A549 (cell line): ENCODE measurements around the gene RNF167. TPM values are rescaled to one million over a fixed set of nuclear protein-coding genes. Genes with fewer than 3 reads are reported as not detected.

Experiments used
- ATAC-seq, 2 experiments: fragments of 200-7000 bp in 1 of 2; fragments of >200 bp in 1 of 2; cut with Nextera tagmentation in 1 of 2; cut with Tn5 transposase in 1 of 2; 3 replicates each; pipeline versions ENCODE4 v1.8.0 to v1.9.1; 2018 to 2020; ENCODE audit warnings: mild to moderate bottlenecking in 1 of 2, moderate library complexity in 1 of 2
- CTCF ChIA-PET: fragments of 300-600 bp; sonication (Branson Sonifier 250); formaldehyde crosslinking; extraction: SDS; loops from one replicate; lab custom pipeline; 2021; ENCODE audit warnings: antibody characterized with exemption, inconsistent platforms; lab: Yijun Ruan, JAX
- POLR2A ChIA-PET: fragments of 350-600 bp; formaldehyde crosslinking; extraction: SDS; loops from one replicate; lab custom pipeline; 2021; ENCODE audit warnings: antibody characterized with exemption, inconsistent platforms; lab: Yijun Ruan, JAX
- DNase-seq, 2 experiments: peaks; one replicate each; pipeline versions ENCODE4 v3.0.0 to v3.0.0-alpha.2; 2011 to 2016; ENCODE audit warnings: low read depth in 1 of 2, low spot score in 1 of 2
- FAIRE-seq: peaks from 2 replicates; lab custom pipeline; 2011; peaks lifted over from hg19 to GRCh38; lab: Jason Lieb, UNC
- H3K27ac ChIP-seq, 2 experiments: fragments of >200 bp; sonication (Bioruptor Twin); formaldehyde crosslinking; 3 replicates each; pipeline ENCODE4 v1.5.1; 2016 to 2017
- H3K4me1 ChIP-seq: fragments of >200 bp; sonication (Bioruptor Twin); formaldehyde crosslinking; 3 replicates; pipeline ENCODE4 v1.6.1; 2016
- H3K4me2 ChIP-seq: fragments of >200 bp; sonication (Bioruptor Twin); formaldehyde crosslinking; 3 replicates; pipeline ENCODE4 v1.6.1; 2016
- H3K4me3 ChIP-seq: fragments of >200 bp; sonication (Bioruptor Twin); formaldehyde crosslinking; 3 replicates; pipeline ENCODE4 v1.5.1; 2016
- H3K9me3 ChIP-seq: fragments of >200 bp; sonication (Bioruptor Twin); formaldehyde crosslinking; 3 replicates; pipeline ENCODE4 v1.6.1; 2016
- BCL3 ChIP-seq: fragments of >200 bp; sonication (Bioruptor Twin); formaldehyde crosslinking; IDR thresholded peaks from 3 replicates; pipeline ENCODE4 v1.6.1; 2016
- CBX2 ChIP-seq: fragments of 200-600 bp; sonication (generic); IDR thresholded peaks from 2 replicates; pipeline ENCODE4 v1.6.1; 2016; ENCODE audit warnings: low read depth, mild to moderate bottlenecking, borderline replicate concordance
- CBX8 ChIP-seq: fragments of 200-600 bp; sonication (generic); IDR thresholded peaks from 2 replicates; pipeline ENCODE4 v1.6.1; 2016
- CHD4 ChIP-seq: fragments of 200-600 bp; sonication (generic); IDR thresholded peaks from 2 replicates; pipeline ENCODE4 v1.6.1; 2016; ENCODE audit warnings: antibody characterized with exemption, mild to moderate bottlenecking, borderline replicate concordance
- CTCF ChIP-seq: fragments of >200 bp; sonication (Bioruptor Twin); formaldehyde crosslinking; IDR thresholded peaks from 3 replicates; pipeline ENCODE4 v1.5.1; 2016
- EHMT2 ChIP-seq: fragments of 200-600 bp; sonication (generic); IDR thresholded peaks from 2 replicates; pipeline ENCODE4 v1.6.1; 2016; ENCODE audit warnings: antibody characterized with exemption, low read depth, mild to moderate bottlenecking, moderate library complexity
- EP300 ChIP-seq, 2 experiments: fragments of >200 bp; sonication (Bioruptor Twin); formaldehyde crosslinking; IDR thresholded peaks; 2 replicates in 1 of 2; 3 replicates in 1 of 2; pipeline ENCODE4 v1.6.1; 2016 to 2017
- HEYL ChIP-seq: fragments of 250-450 bp; sonication (Bioruptor Pico); IDR thresholded peaks from 2 replicates; pipeline ENCODE4 v1.8.0; 2021; ENCODE audit warnings: mild to moderate bottlenecking, moderate library complexity
- MAFK ChIP-seq: fragments of 450-650 bp; IDR thresholded peaks from 2 replicates; pipeline ENCODE4 v1.6.1; 2014; ENCODE audit not compliant: partially characterized antibody
- MAX ChIP-seq: IDR thresholded peaks from 2 replicates; pipeline ENCODE4 v1.6.1; 2012
- NFE2L2 ChIP-seq: fragments of 150-350 bp; conservative IDR thresholded peaks from 2 replicates; pipeline ENCODE4 v1.6.1; 2014; ENCODE audit warnings: low read length
- NPAS2 ChIP-seq: fragments of 250-450 bp; sonication (Bioruptor Pico); IDR thresholded peaks from 2 replicates; pipeline ENCODE4 v1.8.0; 2022; ENCODE audit warnings: mild to moderate bottlenecking, moderate library complexity, borderline replicate concordance
- NR3C1 ChIP-seq: fragments of >200 bp; sonication (Bioruptor Twin); formaldehyde crosslinking; IDR thresholded peaks from 3 replicates; pipeline ENCODE4 v1.6.1; 2017
- RCOR1 ChIP-seq: fragments of 150-350 bp; IDR thresholded peaks from 2 replicates; pipeline ENCODE4 v1.6.1; 2014; ENCODE audit warnings: antibody characterized with exemption, low read length, low read depth
- RNF2 ChIP-seq: fragments of 200-600 bp; sonication (generic); IDR thresholded peaks from 2 replicates; pipeline ENCODE4 v1.6.1; 2016; ENCODE audit warnings: low read depth, mild to moderate bottlenecking, antibody characterized with exemption, moderate library complexity, borderline replicate concordance
- TP53 ChIP-seq: fragments of 250-450 bp; sonication (Bioruptor Pico); IDR thresholded peaks from 2 replicates; pipeline ENCODE4 v1.5.0; 2021; ENCODE audit warnings: mild to moderate bottlenecking, moderate library complexity
- ZSCAN20 ChIP-seq: fragments of 250-450 bp; sonication (Bioruptor Pico); IDR thresholded peaks from 2 replicates; pipeline ENCODE4 v1.8.0; 2022; ENCODE audit warnings: mild to moderate bottlenecking, moderate library complexity
- WGBS: methylation state at CpG from one replicate; pipeline ENCODE4 v1.1.6; 2017; ENCODE audit errors: missing lambda C conversion rate; 5-methylcytosine and 5-hydroxymethylcytosine counted together
- polyA plus RNA-seq, 4 experiments: library from polyadenylated mRNA; depleted of rRNA in 3 of 4; stranded (reverse); fragments of >200 nt; fragmentation: RNase III in 1 of 4; extraction: RNeasy Plus Mini Kit Qiagen cat#74134 plus additional on column Dnase treatment in 1 of 4; gene quantifications; 2 replicates in 3 of 4; 3 replicates in 1 of 4; pipeline ENCODE4 v1.2.3, GENCODE V29; 2011 to 2017
- TF ChIP-seq, protein P1 (sequence below): fragments of 450-650 bp; IDR thresholded peaks from 2 replicates; pipeline ENCODE4 v1.6.1; 2014; ENCODE audit warnings: antibody characterized with exemption

The RNF167 gene
- polyA plus RNA-seq, 2 of the 4 experiments (the other 2 are of a cell fraction): 86.4 to 98.7 TPM

- TF ChIP-seq CTCF (no peak), NFE2L2 (no peak), TP53 (CRISPR knock-in tag) (no peak)
- TF ChIP-seq, all 56 proteins: peak for 0
Observed at GRCh38 chr17:4898351-4898750, 41.7 kb upstream of the RNF167 start (continued).

GRCh38 chr17:4898927-4899326 is 41.1 kb upstream of the RNF167 start:
- no peak overlapping the region for H3K27ac ChIP-seq
- H3K4me3 ChIP-seq: no peak overlapping the region
- H3K4me1 ChIP-seq: 0 out of 3 replicates have a peak, but pooled peaks cover 5% of the 10 kb centered on the region
- no peak overlapping the region for H3K4me2 ChIP-seq
- TF ChIP-seq HEYL (CRISPR knock-in tag): no peak
- CTCF ChIA-PET: interaction anchor here (0.6 to 8.2 kb wide), 10 partner anchors 9 to 332 kb away, joined by 3 to 83 read pairs (median 6); partner anchors contain the start of genes ARRB2 and VMO1
- no peaks in the 10 kb centered on the region for H3K9me3 ChIP-seq
- FAIRE-seq: no peak
- 91% methylated on average over 21 of the region's 34 CpGs for WGBS
- DNase-seq: no peak
- POLR2A ChIA-PET: interaction anchor here (1.5 kb wide), 1 partner anchor 103 kb away, joined by 4 read pairs; the partner anchor contains the start of gene PSMB6
- no peak for ATAC-seq

- POLR2A ChIA-PET: interaction anchor here (1.5 to 1.9 kb wide), 2 partner anchors 104 to 110 kb away, joined by 4 to 6 read pairs; partner anchors contain the start of gene PSMB6
- no peak within 1 kb of the TSS for H3K27ac ChIP-seq
- WGBS: 94% methylated on average over 57 of the region's 60 CpGs
- FAIRE-seq (no peak), ATAC-seq (no peak), DNase-seq (no peak)
- TF ChIP-seq CBX8 (no peak), TP53 (CRISPR knock-in tag) (no peak), NPAS2 (CRISPR knock-in tag) (no peak), EP300 (IDR thresholded peaks at IDR 0.05) (no peak), CBX2 (no peak), BCL3 (no peak), NR3C1 (no peak), RNF2 (no peak), CHD4 (no peak), ZSCAN20 (no peak), EHMT2 (no peak), MAFK (no peak), HEYL (CRISPR knock-in tag) (no peak), RCOR1 (no peak), MAX (no peak)
- TF ChIP-seq, protein P1, sequence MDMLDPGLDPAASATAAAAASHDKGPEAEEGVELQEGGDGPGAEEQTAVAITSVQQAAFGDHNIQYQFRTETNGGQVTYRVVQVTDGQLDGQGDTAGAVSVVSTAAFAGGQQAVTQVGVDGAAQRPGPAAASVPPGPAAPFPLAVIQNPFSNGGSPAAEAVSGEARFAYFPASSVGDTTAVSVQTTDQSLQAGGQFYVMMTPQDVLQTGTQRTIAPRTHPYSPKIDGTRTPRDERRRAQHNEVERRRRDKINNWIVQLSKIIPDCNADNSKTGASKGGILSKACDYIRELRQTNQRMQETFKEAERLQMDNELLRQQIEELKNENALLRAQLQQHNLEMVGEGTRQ: no peak
- 0 out of 3 replicates have a peak, but pooled peaks cover 5% of the 10 kb centered on the region for H3K4me1 ChIP-seq
- H3K4me2 ChIP-seq: no peak within 1 kb of the TSS
- CTCF ChIA-PET: interaction anchor here (0.6 to 8.2 kb wide), 15 partner anchors 9 to 333 kb away, joined by 3 to 83 read pairs (median 4); partner anchors contain the start of genes ARRB2, GLTPD2, RNF167 and SLC25A11
- no peak within 1 kb of the TSS for H3K4me3 ChIP-seq
- H3K9me3 ChIP-seq: no peaks in the 10 kb centered on the region
Observed at GRCh38 chr17:4899341-4900230, 40.5 kb upstream of the RNF167 start, which contains the start of gene C17orf107. C17orf107 (plus strand) TSS chr17:4899536; CDS start chr17:4899763, 227 bp downstream.
